Suppressor macrophage treated with lipopolysaccharide for 4 hours (primary cell): ENCODE data around the gene RPN1.
A peak's percentile ranks its signal among the peaks of the same experiment; 100 is the strongest.
"Not testable (repeated sequence)": the region's sequence is repeated elsewhere in the genome, so short reads cannot be mapped to it uniquely, and the experiment has no call there.

Experiments
- DNase-seq: peaks from one replicate; pipeline ENCODE4 v3.0.0-alpha.2; 2020

Gene RPN1

GRCh38 chr3:128650096-128651050 is at the start of gene RPN1:
Gene RPN1 (minus strand): TSS chr3:128650818. CDS start chr3:128650800, 18 bp downstream.
- DNase-seq: peak; percentile 96

DNA sequence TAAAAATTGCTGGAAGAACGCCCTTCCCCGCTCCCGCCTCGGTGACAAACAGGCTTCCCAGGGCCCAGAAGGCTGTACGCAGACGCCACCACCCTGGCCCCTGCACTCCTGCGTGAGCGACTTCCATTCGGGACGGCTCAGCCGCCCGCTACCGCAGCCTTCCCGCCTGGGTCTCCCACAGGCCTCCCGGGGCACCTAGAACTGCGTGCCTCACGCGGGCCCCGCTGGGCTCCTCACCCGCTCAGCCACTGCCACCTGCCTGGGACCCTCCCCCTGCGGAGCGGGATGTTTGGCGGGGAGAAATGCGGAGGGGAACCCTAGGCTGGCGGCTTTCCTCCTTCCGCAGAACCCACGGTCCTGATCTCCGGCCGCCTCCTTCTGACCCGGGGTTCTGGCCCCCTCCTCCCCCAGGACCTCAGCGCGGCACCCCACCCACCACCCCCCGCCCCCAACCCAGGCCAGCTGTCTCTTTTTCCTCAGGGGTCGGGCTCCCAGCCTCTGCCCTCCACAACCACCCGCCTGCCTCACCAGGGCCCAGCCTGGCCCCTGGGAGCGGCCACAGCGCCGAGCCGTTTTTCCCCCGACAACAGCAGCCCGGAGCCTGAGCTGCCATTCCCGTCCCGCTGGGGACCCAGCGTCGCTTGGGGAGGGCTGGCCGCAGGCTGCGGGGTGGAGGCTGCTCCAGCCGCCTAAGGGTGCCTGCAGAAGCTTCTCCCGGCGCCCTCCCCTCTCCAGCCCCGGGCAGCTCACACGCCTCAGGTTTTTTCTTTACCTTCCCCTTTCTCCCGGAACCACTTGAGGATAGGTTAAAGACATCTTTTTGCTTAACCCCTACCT is 47.8 kb upstream of the RPN1 start:
- no peak for DNase-seq

DNA sequence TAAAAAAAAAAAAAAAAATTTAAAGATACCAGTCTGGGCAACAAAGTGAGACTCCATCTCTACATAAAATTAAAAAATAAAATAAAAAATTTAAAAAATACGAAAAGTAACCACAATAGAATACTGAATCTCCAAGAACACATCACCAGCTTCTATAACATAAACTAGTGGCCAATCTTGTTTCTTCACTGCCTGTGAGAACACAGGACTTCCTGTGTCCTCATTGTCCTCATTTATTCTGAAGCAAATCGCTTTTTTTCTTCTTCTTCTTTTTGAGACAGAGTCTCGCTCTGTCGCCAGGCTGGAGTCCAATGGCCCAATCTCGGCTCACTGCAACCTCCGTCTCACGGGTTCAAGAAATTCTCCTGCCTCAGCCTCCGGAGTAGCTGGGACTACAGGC is 46.7 kb upstream of the RPN1 start:
- no peak for DNase-seq

DNA sequence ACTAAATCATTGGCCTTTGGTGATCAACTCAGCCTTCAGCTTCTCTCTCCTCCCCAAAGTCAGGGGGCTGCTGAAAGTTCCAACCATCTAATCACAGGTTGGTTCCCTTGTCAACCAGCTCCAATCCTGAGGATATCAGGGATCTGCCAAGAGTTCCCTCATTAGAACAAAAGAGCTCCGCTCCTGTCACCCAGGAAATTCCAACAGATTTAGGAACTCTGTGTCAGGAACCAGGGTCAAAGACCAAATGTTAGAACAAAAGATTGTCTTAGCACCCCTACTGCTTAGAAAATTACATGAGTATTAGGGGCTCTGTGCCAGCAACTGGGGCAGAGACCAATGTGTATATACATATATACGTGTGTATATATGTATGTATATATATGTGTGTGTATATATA is 43.1 kb upstream of the RPN1 start:
- DNase-seq: no peak

DNA sequence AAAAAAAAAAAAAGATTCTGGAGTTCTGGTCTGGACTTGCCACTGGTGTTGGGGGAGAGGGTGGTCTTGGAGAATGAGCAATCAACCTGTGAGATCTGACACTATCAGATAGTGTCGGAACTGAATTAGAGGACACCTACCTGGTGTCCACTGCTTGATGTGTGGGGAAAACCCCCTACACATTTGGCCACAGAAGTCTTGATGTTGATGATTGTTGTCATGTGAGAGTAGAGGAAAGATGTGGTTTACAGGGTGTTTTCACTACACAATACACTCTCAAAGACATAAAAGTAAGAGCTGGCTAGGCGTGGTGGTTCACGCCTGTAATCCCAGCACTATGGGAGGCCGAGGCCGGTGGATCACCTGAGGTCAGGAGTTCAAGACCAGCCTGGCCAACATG is 38.4 kb upstream of the RPN1 start:
- no peak for DNase-seq

DNA sequence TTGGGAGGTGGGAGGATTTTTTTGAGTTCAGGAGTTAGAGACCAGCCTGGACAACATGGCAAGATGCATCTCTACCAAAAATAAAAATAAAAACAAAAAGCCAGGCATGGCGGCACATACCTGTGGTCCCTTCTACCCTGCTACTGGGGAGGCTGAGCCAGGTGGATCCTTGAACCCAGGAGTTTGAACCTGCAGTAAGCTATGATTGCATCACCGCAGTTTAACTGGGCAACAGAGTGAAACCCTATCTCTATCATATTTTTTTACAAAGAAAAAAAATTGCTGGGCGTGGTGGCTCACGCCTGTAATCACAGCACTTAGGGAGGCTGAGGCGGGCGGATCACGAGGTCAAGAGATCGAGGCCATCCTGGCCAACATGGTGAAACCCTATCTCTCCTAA is 35.8 kb upstream of the RPN1 start:
- no peak for DNase-seq

GRCh38 chr3:128684986-128685726 is 34.5 kb upstream of the RPN1 start:
- DNase-seq: peak; percentile 27

GRCh38 chr3:128683957-128684356 is 33.3 kb upstream of the RPN1 start:
- DNase-seq: no peak

- no peak for DNase-seq
These were observed 30.8 kb upstream of the RPN1 start for GRCh38 chr3:128681369-128681829.

GRCh38 chr3:128680603-128681368 is 30.2 kb upstream of the RPN1 start:
- peak; percentile 99 for DNase-seq

DNA sequence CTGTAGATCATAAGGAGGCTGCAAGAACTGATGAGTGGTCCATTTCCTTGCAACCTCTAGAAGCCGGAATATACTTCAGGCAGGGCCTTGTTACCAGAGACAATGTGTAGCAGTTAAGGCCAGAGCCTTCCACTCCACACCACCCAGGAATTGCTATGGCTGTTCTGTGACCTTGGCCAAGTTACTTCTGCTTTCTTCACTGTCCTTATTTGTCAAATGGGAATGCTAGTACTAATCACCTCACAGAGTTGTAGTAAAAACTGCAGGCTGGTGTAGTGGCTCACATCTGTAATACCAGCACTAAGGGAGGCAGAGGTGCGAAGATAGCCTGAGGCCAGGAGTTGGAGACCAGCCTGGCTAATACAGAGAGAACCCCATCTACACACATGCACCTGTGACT is 28.7 kb upstream of the RPN1 start:
- DNase-seq: no peak

- not testable (repeated sequence) for DNase-seq
These were observed 25.2 kb upstream of the RPN1 start for GRCh38 chr3:128675802-128676201.

- peak; percentile 35 for DNase-seq
These were observed 23.7 kb upstream of the RPN1 start for GRCh38 chr3:128674161-128674784.

- peak; percentile 23 for DNase-seq
These were observed 17.0 kb upstream of the RPN1 start for GRCh38 chr3:128667641-128668040.

GRCh38 chr3:128665362-128666021 is 14.9 kb upstream of the RPN1 start:
- no peak for DNase-seq

GRCh38 chr3:128663151-128663550 is 12.5 kb upstream of the RPN1 start:
- DNase-seq: no peak

GRCh38 chr3:128655531-128655930 is 4.9 kb upstream of the RPN1 start:
- DNase-seq: peak; percentile 45

GRCh38 chr3:128653993-128654805 is 3.6 kb upstream of the RPN1 start:
- DNase-seq: not testable (repeated sequence)

DNA sequence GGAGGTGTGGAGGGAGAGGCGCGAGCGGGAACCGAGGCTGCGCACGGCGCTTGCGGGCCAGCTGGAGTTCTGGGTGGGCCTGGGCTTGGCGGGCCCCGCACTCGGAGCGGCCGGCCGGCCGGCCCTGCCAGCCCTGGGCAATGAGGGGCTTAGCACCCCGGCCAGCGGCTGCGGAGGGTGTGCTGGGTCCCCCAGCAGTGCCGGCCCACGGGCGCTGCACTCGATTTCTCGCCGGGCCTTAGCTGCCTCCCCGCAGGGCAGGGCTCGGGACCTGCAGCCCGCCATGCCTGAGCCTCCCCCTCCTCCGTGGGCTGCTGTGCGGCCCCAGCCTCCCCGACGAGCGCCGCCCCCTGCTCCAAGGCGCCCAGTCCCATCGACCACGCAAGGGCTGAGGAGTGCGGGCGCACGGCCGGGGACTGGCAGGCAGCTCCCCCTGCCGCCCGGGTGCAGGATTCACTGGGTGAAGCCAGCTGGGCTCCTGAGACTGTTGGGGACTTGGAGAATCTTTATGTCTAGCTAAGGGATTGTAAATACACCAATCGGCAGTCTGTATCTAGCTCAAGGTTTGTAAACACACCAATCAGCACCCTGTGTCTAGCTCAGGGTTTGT is 2.9 kb upstream of the RPN1 start:
- DNase-seq: not testable (repeated sequence)
